Measurements from ENCODE around the gene TMEM163. TPM values are rescaled to one million over a fixed set of nuclear protein-coding genes. Genes with fewer than 3 reads are reported as not detected.

Gene TMEM163
- total and polyA plus RNA-seq, 3 experiments from 2014 or later = 0.45 TPM; not detected in 2

DNA sequence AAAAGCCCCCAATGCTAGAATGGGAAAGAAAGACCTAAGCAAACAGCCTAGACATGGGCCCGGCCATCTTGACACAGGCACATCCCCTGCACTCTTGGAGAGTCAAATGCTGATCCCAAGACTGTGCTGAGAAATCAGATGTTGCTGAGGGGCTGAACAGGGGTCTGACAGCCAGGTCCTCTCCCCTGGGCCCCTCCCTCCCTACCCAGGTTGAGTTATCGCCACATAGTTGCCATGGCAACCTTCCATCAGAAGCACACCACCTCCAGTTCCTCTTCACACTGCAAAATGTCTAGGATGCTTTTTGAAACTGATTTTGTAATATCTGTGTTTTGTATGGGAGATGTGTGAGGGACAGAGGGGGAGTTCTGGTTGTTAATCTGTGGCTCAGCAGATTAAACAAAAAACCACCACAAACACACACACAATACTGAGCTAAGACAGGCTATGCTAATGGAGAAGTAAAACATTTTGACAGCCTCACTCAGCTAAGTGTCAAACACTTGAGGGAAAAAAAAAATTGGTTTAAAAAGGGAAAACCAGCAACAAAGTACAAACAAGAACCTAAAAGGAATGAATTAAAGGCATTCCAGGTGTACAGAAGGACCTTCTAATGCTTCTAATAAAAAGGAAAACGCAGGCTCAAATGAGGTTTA is 88.2 kb downstream of the TMEM163 start:
- no peaks in the 10 kb centered on the region for H3K36me3 ChIP-seq (ENCODE audit: insufficient read depth, low read length)
- no peak for DNase-seq
- Mint-ChIP-seq H3K27ac (no peak overlapping the region), H3K36me3 (peaks cover 0 to 3% (median 0%) of the 10 kb centered on the region in 3 donors), H3K9me3 (no peaks in the 10 kb centered on the region), H3K27me3 (peaks cover 0 to 4% of the 10 kb centered on the region in 2 donors), H3K4me3 (no peak overlapping the region), H3K4me1 (peaks cover 0 to 3% (median 0%) of the 10 kb centered on the region in 3 donors)
- ChIA-PET CTCF (no interaction called here), POLR2A (no interaction called here)
- H3K27ac ChIP-seq (ENCODE audit: low read depth, low read length) = no peak overlapping the region
- H3K9me3 ChIP-seq (ENCODE audit: low read length) = no peaks in the 10 kb centered on the region
- H3K4me1 ChIP-seq (ENCODE audit: insufficient read depth, low read length) = no peaks in the 10 kb centered on the region
- no peak overlapping the region for H3K4me3 ChIP-seq (ENCODE audit: low read length)
- H3K27me3 ChIP-seq (ENCODE audit: insufficient read depth, low read length, poor library complexity, severe bottlenecking) = no peaks in the 10 kb centered on the region

DNA sequence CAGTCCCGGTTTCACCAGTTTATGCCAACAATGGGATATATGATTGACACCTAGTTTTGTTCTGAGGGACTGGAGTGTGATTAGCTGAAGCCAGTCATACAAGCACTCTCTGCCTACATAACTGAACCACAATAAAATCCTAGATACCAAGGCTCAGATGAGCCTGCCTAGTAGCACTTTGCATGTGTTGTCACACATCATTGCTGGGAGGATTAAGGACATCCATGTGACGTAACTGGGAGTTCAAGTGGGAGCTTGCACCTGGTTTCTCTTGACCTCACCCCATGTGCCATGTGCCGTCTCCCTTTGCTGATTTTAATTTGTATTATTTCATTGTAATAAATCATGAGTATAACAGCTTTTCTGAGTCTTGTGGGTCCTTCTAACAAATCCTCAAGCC is 90.3 kb downstream of the TMEM163 start:
- H3K9me3 Mint-ChIP-seq = no peaks in the 10 kb centered on the region
- peaks cover 0 to 3% (median 0%) of the 10 kb centered on the region in 3 donors for H3K36me3 Mint-ChIP-seq
- POLR2A ChIA-PET = no interaction called here

DNA sequence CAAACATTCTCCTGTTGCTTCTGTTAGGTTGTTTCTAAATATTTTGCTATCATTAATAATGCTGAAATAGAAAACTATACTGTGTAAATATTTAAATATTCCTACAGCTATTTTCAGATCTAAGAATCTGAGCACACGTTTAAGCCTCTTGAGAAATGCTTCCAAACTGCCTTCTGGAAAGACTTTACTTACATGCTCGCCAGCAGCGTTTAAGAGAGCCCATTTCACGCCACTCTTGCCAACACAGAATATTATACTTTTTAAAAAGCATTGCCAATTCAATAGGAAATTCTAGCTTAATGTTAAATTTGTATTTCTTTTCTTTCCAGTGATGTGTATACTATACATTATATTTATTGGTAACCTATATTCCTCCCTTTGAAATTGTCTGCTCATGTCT is 92.0 kb downstream of the TMEM163 start:
- Mint-ChIP-seq H3K36me3 (peaks cover 0 to 3% (median 0%) of the 10 kb centered on the region in 3 donors), H3K4me3 (no peak overlapping the region), H3K9me3 (no peaks in the 10 kb centered on the region), H3K27ac (no peak overlapping the region), H3K27me3 (peaks cover 0 to 4% of the 10 kb centered on the region in 2 donors), H3K4me1 (peaks cover 5 to 9% (median 6%) of the 10 kb centered on the region in 3 donors)
- no peaks in the 10 kb centered on the region for H3K9me3 ChIP-seq (ENCODE audit: low read length)
- H3K4me1 ChIP-seq (ENCODE audit: insufficient read depth, low read length) = no peaks in the 10 kb centered on the region
- no peaks in the 10 kb centered on the region for H3K36me3 ChIP-seq (ENCODE audit: insufficient read depth, low read length)
- ChIA-PET CTCF (interaction anchor here (1.6 kb wide), 1 partner anchor 11 kb away, joined by 3 read pairs; no protein-coding TSS in a partner anchor), POLR2A (no interaction called here)
- H3K27me3 ChIP-seq (ENCODE audit: insufficient read depth, low read length, poor library complexity, severe bottlenecking) = no peaks in the 10 kb centered on the region
- no peak overlapping the region for H3K27ac ChIP-seq (ENCODE audit: low read depth, low read length)
- DNase-seq = no peak
- H3K4me3 ChIP-seq (ENCODE audit: low read length) = no peak overlapping the region

More for the DNA sequence above, 90.3 kb downstream of the TMEM163 start:
- H3K9me3 ChIP-seq (ENCODE audit: low read length) = no peaks in the 10 kb centered on the region
- H3K4me3 ChIP-seq (ENCODE audit: low read length) = no peak overlapping the region
- CTCF ChIA-PET = interaction anchor here (1.6 kb wide), 1 partner anchor 13 kb away, joined by 3 read pairs; no protein-coding TSS in a partner anchor
- H3K4me1 Mint-ChIP-seq = peaks cover 0 to 4% (median 0%) of the 10 kb centered on the region in 3 donors
- H3K27me3 ChIP-seq (ENCODE audit: insufficient read depth, low read length, poor library complexity, severe bottlenecking) = no peaks in the 10 kb centered on the region
- H3K36me3 ChIP-seq (ENCODE audit: insufficient read depth, low read length) = no peaks in the 10 kb centered on the region
- no peak overlapping the region for H3K27ac Mint-ChIP-seq
- no peak for DNase-seq
- no peak overlapping the region for H3K27ac ChIP-seq (ENCODE audit: low read depth, low read length)
- peaks cover 0 to 4% of the 10 kb centered on the region in 2 donors for H3K27me3 Mint-ChIP-seq
- no peaks in the 10 kb centered on the region for H3K4me1 ChIP-seq (ENCODE audit: insufficient read depth, low read length)
- H3K4me3 Mint-ChIP-seq = no peak overlapping the region

DNA sequence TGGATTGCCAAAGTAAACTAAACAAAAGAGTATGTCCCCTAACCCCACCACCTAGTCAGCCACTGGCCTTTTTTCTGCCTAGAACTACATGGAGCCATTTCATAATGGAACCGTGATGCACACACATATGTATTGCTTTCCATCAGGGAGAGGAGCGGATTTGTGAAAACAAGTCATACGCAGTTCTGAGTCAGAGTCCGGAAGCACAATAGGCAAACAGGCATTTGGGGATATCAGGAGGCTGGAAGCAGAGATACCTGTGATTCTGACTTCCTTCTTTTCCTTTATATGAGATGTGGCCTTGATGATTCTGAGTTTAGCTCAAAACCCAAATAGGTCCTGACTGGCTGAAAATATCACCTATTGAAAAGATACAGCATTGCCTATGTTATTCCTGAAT is 93.5 kb downstream of the TMEM163 start:
- Histone ChIP-seq H3K36me3 (ENCODE audit: insufficient read depth, low read length) (no peaks in the 10 kb centered on the region), H3K4me1 (ENCODE audit: insufficient read depth, low read length) (no peaks in the 10 kb centered on the region), H3K9me3 (ENCODE audit: low read length) (no peaks in the 10 kb centered on the region), H3K4me3 (ENCODE audit: low read length) (no peak overlapping the region), H3K27ac (ENCODE audit: low read depth, low read length) (no peak overlapping the region), H3K27me3 (ENCODE audit: insufficient read depth, low read length, poor library complexity, severe bottlenecking) (no peaks in the 10 kb centered on the region)
- DNase-seq = no peak
- Mint-ChIP-seq H3K27ac (no peak overlapping the region), H3K4me1 (peaks cover 5 to 13% (median 7%) of the 10 kb centered on the region in 3 donors), H3K4me3 (no peak overlapping the region), H3K36me3 (peaks cover 0 to 11% (median 0%) of the 10 kb centered on the region in 3 donors), H3K9me3 (peaks cover 0 to 4% (median 2%) of the 10 kb centered on the region in 5 donors), H3K27me3 (peaks cover 0 to 7% of the 10 kb centered on the region in 2 donors)
- POLR2A ChIA-PET = no interaction called here
- CTCF ChIA-PET = no interaction called here

DNA sequence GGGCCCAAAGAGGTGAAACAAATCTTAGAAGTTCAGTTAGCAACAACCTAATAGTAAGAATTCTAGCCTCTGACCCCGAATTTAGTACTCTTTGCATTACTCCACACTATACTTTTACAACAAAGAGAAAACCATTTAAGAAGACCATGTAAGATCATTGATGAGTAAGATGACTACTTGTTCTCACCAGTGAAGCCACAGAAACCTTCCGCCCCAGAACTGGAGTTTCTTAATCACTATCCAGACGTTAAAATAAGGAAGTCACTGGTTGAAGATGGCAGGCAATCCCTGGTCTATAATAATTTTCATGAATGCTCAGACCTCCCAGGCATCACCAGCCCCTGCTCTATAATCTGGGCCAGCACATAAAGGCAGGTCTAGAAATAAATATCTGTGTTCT is 95.0 kb downstream of the TMEM163 start:
- H3K27ac Mint-ChIP-seq = peak overlapping the region in 2 of 8 donors; percentile 1 to 5
- no peak overlapping the region for H3K4me3 ChIP-seq (ENCODE audit: low read length)
- POLR2A ChIA-PET = no interaction called here
- CTCF ChIA-PET = no interaction called here
- peaks cover 5 to 13% (median 7%) of the 10 kb centered on the region in 3 donors for H3K4me1 Mint-ChIP-seq
- H3K9me3 Mint-ChIP-seq = peaks cover 8 to 15% (median 10%) of the 10 kb centered on the region in 5 donors
- no peak overlapping the region for H3K4me3 Mint-ChIP-seq
- no peak overlapping the region for H3K27ac ChIP-seq (ENCODE audit: low read depth, low read length)
- H3K36me3 ChIP-seq (ENCODE audit: insufficient read depth, low read length) = no peaks in the 10 kb centered on the region
- H3K36me3 Mint-ChIP-seq = peaks cover 0 to 19% (median 0%) of the 10 kb centered on the region in 3 donors
- no peaks in the 10 kb centered on the region for H3K27me3 ChIP-seq (ENCODE audit: insufficient read depth, low read length, poor library complexity, severe bottlenecking)
- H3K9me3 ChIP-seq (ENCODE audit: low read length) = no peaks in the 10 kb centered on the region
- no peaks in the 10 kb centered on the region for H3K4me1 ChIP-seq (ENCODE audit: insufficient read depth, low read length)
- no peak for DNase-seq
- peaks cover 0 to 7% of the 10 kb centered on the region in 2 donors for H3K27me3 Mint-ChIP-seq

DNA sequence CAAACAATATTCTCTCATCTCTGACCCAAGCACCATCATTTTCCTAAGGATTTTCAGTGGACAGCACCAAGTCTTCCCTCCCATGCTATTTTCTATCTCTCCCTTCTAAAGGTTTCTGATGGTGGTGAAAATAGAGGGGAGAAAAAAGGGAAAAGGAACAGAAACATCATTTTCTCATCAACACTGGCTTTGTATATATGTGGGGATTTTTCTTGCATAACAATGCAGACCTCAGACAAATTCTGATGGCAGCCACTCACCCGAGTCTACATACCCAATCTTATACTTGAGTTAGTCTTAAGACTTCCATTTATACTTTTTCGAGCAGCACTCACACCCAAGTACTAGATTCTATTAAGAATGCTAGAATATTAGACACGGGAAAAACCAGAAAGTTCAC is 95.8 kb downstream of the TMEM163 start:
- Histone ChIP-seq H3K36me3 (ENCODE audit: insufficient read depth, low read length) (no peaks in the 10 kb centered on the region), H3K4me1 (ENCODE audit: insufficient read depth, low read length) (no peaks in the 10 kb centered on the region), H3K27ac (ENCODE audit: low read depth, low read length) (no peak overlapping the region), H3K27me3 (ENCODE audit: insufficient read depth, low read length, poor library complexity, severe bottlenecking) (no peaks in the 10 kb centered on the region), H3K9me3 (ENCODE audit: low read length) (no peaks in the 10 kb centered on the region), H3K4me3 (ENCODE audit: low read length) (no peak overlapping the region)
- POLR2A ChIA-PET = no interaction called here
- Mint-ChIP-seq H3K9me3 (peaks cover 10 to 19% (median 13%) of the 10 kb centered on the region in 5 donors), H3K4me3 (peak overlapping the region in 1 of 7 donors; percentile 28), H3K4me1 (peaks cover 5 to 13% (median 7%) of the 10 kb centered on the region in 3 donors), H3K27ac (no peak overlapping the region), H3K27me3 (peaks cover 0 to 7% of the 10 kb centered on the region in 2 donors), H3K36me3 (peaks cover 0 to 23% (median 0%) of the 10 kb centered on the region in 3 donors)
- CTCF ChIA-PET = no interaction called here
- DNase-seq = no peak

DNA sequence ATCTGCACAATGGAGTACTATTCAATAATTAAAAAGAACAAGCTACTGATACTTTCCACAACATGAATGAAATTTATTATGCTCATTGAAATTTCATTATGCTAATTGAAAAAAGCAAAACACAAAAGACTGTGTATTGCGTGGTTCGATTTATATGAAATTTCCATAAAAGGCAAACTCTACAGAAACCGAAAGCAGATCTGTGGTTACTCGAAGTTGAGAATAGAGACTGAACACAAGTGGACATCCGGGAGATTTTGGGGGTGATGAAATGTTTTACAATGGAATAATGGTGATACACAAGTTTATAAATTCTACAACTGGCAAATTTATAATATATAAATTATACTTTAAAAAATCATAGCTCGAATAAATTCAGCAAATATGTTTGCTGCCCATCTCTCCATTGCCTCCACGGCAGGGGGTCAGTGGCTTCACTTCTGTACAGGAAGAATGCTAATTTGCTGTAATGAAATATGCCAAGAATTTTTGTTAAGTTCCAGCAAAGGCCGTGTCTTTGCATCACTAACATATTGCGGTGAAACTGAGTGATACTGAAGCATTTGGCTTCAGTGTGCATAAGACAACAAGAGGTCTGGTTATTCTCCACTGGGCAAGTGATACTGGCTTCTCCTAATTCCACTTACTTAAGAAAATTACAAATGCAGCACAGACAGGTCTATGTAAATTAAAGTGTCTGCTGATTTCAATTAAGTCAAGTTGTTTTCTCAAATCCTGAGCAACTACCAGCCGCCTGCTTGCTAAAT is 96.7 kb downstream of the TMEM163 start:
- Mint-ChIP-seq H3K9me3 (peaks cover 10 to 19% (median 13%) of the 10 kb centered on the region in 5 donors), H3K4me1 (peaks cover 5 to 13% (median 7%) of the 10 kb centered on the region in 3 donors), H3K36me3 (peaks cover 0 to 23% (median 0%) of the 10 kb centered on the region in 3 donors), H3K4me3 (peak overlapping the region in 6 of 7 donors; percentile 0 to 49 (median 16)), H3K27me3 (peaks cover 0 to 7% of the 10 kb centered on the region in 2 donors), H3K27ac (no peak overlapping the region)
- ChIA-PET POLR2A (no interaction called here), CTCF (no interaction called here)
- no peak for DNase-seq
- no peaks in the 10 kb centered on the region for H3K9me3 ChIP-seq (ENCODE audit: low read length)
- no peaks in the 10 kb centered on the region for H3K27me3 ChIP-seq (ENCODE audit: insufficient read depth, low read length, poor library complexity, severe bottlenecking)
- no peaks in the 10 kb centered on the region for H3K36me3 ChIP-seq (ENCODE audit: insufficient read depth, low read length)
- no peak overlapping the region for H3K4me3 ChIP-seq (ENCODE audit: low read length)
- no peaks in the 10 kb centered on the region for H3K4me1 ChIP-seq (ENCODE audit: insufficient read depth, low read length)
- H3K27ac ChIP-seq (ENCODE audit: low read depth, low read length) = no peak overlapping the region

DNA sequence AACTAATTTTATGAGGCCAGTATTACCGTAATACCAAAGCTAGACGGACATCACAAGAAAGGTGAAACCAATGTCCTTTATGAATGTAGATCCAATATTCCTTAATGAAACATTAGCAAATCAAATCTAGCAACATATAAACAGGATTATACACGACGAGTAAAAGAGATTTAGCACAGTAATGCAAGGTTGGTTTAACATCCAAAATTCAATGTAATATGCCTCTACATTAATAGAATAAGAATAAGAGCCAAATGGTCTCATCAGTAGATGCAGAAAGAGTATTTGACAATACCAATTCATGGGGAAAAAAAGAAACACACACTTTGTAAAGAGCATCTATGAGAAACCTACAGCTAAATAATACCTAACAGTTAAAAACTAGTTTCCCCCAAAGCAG is 99.5 kb downstream of the TMEM163 start:
- H3K27ac Mint-ChIP-seq = no peak overlapping the region
- H3K27ac ChIP-seq (ENCODE audit: low read depth, low read length) = no peak overlapping the region
- peaks cover 12 to 19% (median 13%) of the 10 kb centered on the region in 5 donors for H3K9me3 Mint-ChIP-seq
- no peaks in the 10 kb centered on the region for H3K36me3 ChIP-seq (ENCODE audit: insufficient read depth, low read length)
- H3K4me3 Mint-ChIP-seq = no peak overlapping the region
- peaks cover 7 to 13% (median 12%) of the 10 kb centered on the region in 3 donors for H3K4me1 Mint-ChIP-seq
- no peak for DNase-seq
- POLR2A ChIA-PET = no interaction called here
- H3K9me3 ChIP-seq (ENCODE audit: low read length) = no peaks in the 10 kb centered on the region
- H3K4me1 ChIP-seq (ENCODE audit: insufficient read depth, low read length) = no peaks in the 10 kb centered on the region
- H3K27me3 Mint-ChIP-seq = peaks cover 0 to 7% of the 10 kb centered on the region in 2 donors
- H3K36me3 Mint-ChIP-seq = peaks cover 0 to 25% (median 0%) of the 10 kb centered on the region in 3 donors
- CTCF ChIA-PET = no interaction called here
- no peaks in the 10 kb centered on the region for H3K27me3 ChIP-seq (ENCODE audit: insufficient read depth, low read length, poor library complexity, severe bottlenecking)
- H3K4me3 ChIP-seq (ENCODE audit: low read length) = no peak overlapping the region
